HUES48 (cell line): ENCODE results near the gene DHRS7B.

Experiments used
- H3K27ac ChIP-seq: one replicate; pipeline ENCODE4 v1.7.0; 2013; ENCODE audit warnings: low read depth, low read length, inconsistent platforms
- H3K27me3 ChIP-seq: 2 replicates; pipeline ENCODE4 v1.6.1; 2013; ENCODE audit warnings: mild to moderate bottlenecking, low read length; ENCODE audit not compliant: control insufficient read depth, insufficient read depth
- H3K36me3 ChIP-seq: 2 replicates; pipeline ENCODE4 v1.6.1; 2013; ENCODE audit warnings: low read length; ENCODE audit not compliant: control insufficient read depth, insufficient read depth
- H3K4me1 ChIP-seq: 2 replicates; pipeline ENCODE4 v1.6.1; 2013; ENCODE audit warnings: mild to moderate bottlenecking, low read length; ENCODE audit not compliant: control insufficient read depth, insufficient read depth
- H3K4me3 ChIP-seq: 2 replicates; pipeline ENCODE4 v1.5.1; 2013; ENCODE audit warnings: mild to moderate bottlenecking, low read depth, low read length
- H3K9ac ChIP-seq: 2 replicates; pipeline ENCODE4 v1.6.1; 2013; ENCODE audit warnings: mild to moderate bottlenecking, low read depth, low read length, moderate library complexity
- H3K9me3 ChIP-seq: 2 replicates; pipeline ENCODE4 v1.6.1; 2013; ENCODE audit warnings: low read length; ENCODE audit not compliant: control insufficient read depth, insufficient read depth

DHRS7B gene

DNA sequence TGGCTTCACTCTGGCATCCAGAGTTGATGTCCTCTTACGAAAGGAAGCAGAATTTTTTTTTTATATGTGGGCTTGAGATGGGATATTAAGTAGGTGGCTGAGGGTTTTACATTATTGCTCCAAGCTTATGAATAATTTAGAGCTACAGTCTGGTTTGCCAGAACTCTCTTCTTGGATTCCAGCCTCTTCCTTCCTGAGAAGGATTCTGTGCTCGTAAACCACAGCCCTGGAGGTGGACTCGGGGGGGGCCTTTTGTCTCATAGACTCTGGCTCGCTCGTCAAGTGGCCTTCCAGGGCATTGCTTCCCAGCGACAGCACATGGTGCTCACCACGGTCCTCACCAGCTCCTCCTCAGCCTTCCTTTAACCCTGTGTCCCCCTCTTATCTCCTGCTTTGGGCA, 44.0 kb downstream of the DHRS7B start:
- Histone ChIP-seq H3K4me1 (no peaks in the 10 kb centered on the region), H3K4me3 (no peak overlapping the region), H3K27me3 (no peaks in the 10 kb centered on the region), H3K9me3 (no peaks in the 10 kb centered on the region), H3K9ac (no peak overlapping the region), H3K36me3 (peaks cover 15% of the 10 kb centered on the region; the same call in 1 of the 2 replicates), H3K27ac (no peak overlapping the region)

DNA sequence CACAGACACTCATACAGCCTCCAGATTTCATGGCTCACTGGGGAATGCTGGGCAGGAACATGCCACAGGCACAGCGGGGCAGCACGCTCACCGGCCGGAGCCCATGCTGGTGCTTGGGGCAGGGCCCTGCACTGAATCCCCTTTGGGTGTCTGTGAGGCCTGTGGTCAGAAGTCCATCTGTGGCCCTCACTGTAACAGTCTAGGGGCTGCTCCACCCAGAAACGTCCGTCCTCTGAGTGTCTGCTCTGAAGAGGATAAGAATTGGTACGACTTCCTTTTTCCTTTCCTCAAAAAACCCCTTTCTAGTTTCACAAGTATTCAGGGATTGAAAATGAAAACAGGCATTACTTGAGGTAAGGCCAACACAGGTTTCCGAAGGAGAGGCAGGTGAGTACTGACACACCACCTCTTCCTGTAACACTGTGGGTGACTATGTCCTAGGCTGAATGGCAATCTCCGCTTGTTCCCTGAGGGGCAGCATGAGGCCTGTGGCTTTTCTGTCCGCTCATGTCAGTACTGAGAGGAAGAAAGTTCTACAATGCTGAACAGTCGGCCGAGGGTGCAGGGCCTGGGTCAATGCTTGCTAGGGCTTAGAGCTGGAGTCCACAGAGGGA, 44.7 kb downstream of the DHRS7B start:
- Histone ChIP-seq H3K4me1 (no peaks in the 10 kb centered on the region), H3K9me3 (no peaks in the 10 kb centered on the region), H3K4me3 (no peak overlapping the region), H3K27me3 (no peaks in the 10 kb centered on the region), H3K36me3 (peaks cover 15% of the 10 kb centered on the region; the same call in 1 of the 2 replicates), H3K9ac (no peak overlapping the region), H3K27ac (no peak overlapping the region)

DNA sequence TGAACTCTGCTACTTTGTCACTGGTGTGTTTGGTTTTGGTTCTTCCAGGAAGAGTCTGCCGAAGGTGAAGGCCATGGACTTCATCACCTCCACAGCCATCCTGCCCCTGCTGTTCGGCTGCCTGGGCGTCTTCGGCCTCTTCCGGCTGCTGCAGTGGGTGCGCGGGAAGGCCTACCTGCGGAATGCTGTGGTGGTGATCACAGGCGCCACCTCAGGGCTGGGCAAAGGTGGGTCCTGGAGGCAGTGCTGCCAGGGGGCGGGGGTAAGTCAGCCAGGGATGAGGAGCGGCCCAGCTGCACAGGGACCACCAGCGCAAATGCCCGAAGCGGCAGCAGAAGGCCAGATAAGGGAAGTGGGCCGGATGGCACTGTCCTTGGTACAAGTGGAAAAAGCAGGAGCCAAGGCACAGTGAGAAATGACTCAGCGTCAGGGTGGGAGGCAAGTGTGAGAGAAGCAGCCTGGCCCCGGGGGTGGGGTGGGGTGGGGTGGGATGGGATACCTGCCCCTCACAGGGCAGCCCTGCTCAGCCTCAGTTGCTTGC, 45.3 kb downstream of the DHRS7B start:
- Histone ChIP-seq H3K9ac (no peak overlapping the region), H3K4me3 (no peak overlapping the region), H3K27ac (no peak overlapping the region), H3K27me3 (no peaks in the 10 kb centered on the region), H3K4me1 (no peaks in the 10 kb centered on the region), H3K9me3 (no peaks in the 10 kb centered on the region), H3K36me3 (peaks cover 15% of the 10 kb centered on the region; the same call in 1 of the 2 replicates)

DNA sequence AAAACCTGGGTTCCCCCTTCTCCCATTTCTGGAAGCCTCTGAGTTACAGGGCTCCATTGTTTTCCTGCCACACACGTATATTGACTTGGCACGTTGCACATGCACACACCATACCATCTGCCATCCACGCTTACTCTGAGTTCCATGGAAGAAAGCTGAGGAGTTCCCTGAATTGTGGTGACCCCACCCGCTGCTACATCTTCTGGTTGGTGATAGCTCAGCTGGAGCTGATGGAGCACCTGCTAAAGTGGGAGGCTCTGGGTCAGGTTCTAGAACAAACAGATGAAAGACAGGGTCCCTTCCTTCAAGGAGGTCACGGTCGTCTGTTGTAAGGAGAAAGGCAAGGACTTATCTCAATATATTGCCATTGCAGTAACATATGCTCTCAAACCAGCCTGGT, 46.1 kb downstream of the DHRS7B start:
- Histone ChIP-seq H3K9me3 (no peaks in the 10 kb centered on the region), H3K4me1 (no peaks in the 10 kb centered on the region), H3K27ac (no peak overlapping the region), H3K9ac (no peak overlapping the region), H3K27me3 (no peaks in the 10 kb centered on the region), H3K36me3 (peaks cover 15% of the 10 kb centered on the region; the same call in 1 of the 2 replicates), H3K4me3 (no peak overlapping the region)

DNA sequence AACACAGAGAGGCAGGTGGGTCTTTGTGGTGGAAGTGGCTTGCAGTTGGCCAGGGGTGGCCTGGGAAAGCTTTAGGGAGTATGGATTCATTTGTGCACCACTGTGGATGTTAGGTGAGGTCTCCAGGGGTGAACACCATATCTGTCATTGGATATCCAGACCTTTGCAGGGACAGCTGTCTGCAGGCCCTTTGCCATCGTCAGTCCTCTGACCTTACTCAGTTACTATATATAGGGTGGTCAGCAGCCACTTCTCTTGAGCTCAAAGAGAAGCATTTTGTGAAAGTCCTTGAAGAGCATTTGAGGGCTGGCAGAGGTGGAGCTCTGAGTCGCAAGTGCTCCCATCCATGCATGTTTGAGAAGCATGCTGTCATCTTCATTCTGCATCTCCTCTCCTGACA, 46.8 kb downstream of the DHRS7B start:
- Histone ChIP-seq H3K9ac (no peak overlapping the region), H3K9me3 (no peaks in the 10 kb centered on the region), H3K27ac (no peak overlapping the region), H3K27me3 (no peaks in the 10 kb centered on the region), H3K36me3 (peaks cover 15% of the 10 kb centered on the region; the same call in 1 of the 2 replicates), H3K4me3 (no peak overlapping the region), H3K4me1 (no peaks in the 10 kb centered on the region)

DNA sequence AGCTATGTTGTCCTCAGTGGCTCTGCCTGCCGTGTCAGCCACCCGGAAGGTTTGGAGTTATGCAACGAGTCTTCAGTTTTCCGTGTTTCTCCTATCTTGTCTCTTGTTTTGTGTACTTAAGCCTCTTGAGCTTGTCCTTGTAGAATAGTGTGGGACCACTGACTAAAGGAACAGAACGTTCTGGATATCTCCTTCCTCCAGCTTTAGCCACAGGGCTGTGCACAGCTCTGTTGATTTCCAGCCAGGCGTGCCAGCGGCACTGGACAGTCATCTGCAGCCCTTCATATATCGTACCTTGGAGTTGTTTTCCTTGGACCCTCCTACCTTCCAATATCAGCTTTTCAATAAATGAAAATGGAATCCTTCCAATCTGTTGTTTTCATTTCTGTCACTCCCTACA, 47.4 kb downstream of the DHRS7B start:
- peaks cover 15% of the 10 kb centered on the region; the same call in 1 of the 2 replicates for H3K36me3 ChIP-seq
- H3K4me1 ChIP-seq, result no peaks in the 10 kb centered on the region
- H3K9ac ChIP-seq, result no peak overlapping the region

DNA sequence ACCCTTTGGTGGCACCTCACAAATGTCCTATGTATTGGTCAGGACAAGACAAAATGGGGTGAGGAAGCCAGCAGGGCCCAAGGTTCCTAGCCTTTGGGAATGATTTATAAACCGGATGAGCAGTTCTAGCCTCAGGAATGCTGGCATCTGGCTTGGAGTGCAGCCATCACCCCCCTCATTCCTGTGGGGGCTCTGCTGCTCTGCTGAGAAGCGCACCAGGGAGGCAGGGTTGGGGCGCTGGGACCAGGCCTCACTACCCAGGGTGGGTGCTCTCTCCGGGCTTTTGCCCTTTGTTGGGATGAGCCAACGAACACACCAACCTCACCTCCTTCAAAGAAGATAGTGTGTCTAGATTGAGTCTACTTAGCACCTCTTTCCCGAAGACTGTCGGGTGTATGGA, 47.9 kb downstream of the DHRS7B start:
- Histone ChIP-seq H3K9ac (no peak overlapping the region), H3K36me3 (peaks cover 15% of the 10 kb centered on the region; the same call in 1 of the 2 replicates), H3K27me3 (no peaks in the 10 kb centered on the region), H3K27ac (no peak overlapping the region), H3K4me3 (no peak overlapping the region), H3K4me1 (no peaks in the 10 kb centered on the region), H3K9me3 (no peaks in the 10 kb centered on the region)

More for the DNA sequence above, 47.4 kb downstream of the DHRS7B start:
- Histone ChIP-seq H3K9me3 (no peaks in the 10 kb centered on the region), H3K4me3 (no peak overlapping the region), H3K27me3 (no peaks in the 10 kb centered on the region), H3K27ac (no peak overlapping the region)

DNA sequence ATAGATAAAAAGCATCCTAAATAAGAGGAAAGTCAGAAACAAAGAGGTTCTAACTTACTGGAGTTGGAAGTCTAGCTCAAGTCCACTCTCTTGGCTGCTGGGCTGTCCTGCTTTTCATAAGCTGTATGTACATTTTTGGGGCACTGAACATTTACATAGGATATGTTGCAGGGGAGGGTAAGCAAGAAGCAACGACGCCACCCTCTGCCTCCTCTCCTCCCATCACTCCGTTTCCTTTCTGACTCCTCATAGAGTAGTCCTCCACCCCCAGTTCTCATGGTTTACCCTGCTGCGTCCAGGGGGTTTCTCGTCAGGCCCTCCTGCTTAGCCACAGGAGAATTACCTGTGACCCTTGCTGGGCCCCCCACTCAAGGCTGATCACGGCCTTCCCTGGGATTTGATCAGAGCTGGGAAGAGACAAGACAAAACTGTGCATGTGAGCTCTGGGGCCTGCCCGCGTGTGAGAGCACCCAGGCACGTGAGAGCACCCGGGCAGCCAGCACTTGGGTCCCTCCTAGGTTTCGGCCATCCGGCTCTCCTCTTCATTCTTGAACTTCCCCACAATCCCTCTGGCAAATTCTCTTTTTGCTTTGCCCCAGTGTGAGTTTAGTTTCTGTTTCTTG, 50.1 kb downstream of the DHRS7B start:
- Histone ChIP-seq H3K9me3 (no peaks in the 10 kb centered on the region), H3K9ac (no peak overlapping the region), H3K4me3 (no peak overlapping the region), H3K4me1 (no peaks in the 10 kb centered on the region), H3K36me3 (peaks cover 15% of the 10 kb centered on the region; the same call in 1 of the 2 replicates), H3K27ac (no peak overlapping the region), H3K27me3 (no peaks in the 10 kb centered on the region)

DNA sequence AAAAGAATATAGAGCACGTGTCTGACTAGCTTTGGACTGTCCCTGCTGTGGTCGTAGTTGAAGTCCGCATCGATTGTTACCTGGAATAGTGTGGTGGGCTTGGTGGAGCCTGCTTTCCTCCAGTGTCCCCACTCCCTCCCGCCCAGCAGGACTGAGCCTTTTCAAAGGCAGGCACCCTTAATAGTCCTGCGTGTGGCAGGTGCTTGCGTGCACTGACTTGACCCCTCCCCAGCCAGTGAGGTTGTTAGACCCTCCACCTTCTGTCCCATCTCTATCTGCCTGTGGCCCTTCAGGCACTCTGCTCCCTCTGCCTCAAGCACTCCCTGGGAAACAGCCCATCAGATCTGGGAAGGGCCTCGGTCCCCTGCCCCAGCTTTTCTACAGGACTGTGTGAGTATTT, 50.6 kb downstream of the DHRS7B start:
- Histone ChIP-seq H3K27ac (no peak overlapping the region), H3K9me3 (no peaks in the 10 kb centered on the region)

DNA sequence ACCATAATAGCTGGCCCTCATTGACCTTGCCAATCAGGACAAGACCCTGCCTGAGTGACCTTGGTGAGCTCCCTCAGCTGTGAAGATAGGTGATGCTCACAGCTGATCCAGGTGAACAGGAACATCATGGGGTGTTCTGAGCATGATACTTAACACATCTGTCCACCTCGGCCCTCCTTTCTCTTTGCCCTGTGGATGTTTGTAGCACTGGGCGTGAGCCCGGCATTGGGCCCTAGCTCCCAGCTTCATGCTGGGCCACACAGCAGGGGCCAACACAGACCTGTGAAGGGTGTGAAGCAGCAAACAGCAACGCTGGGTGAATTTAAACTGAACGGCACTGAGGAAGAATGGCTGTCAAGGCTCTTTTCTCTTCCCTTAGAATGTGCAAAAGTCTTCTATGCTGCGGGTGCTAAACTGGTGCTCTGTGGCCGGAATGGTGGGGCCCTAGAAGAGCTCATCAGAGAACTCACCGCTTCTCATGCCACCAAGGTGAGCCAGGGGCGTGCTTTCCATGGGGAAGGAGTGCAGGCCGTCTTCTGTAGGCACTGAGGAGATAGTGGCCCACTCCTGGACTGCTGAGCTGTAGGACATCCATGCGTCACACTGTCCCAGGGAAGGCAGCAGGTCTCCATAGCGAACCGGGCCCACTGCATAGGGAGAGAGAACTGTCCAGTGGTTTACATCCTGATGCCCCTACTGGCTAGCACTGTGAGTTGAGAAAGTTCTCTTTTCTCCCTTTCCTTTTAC, 51.3 kb downstream of the DHRS7B start:
- H3K4me3 ChIP-seq, result no peak overlapping the region
- peaks cover 8% of the 10 kb centered on the region; the same call in 1 of the 2 replicates for H3K36me3 ChIP-seq

More for the DNA sequence above, 50.6 kb downstream of the DHRS7B start:
- H3K27me3 ChIP-seq, result no peaks in the 10 kb centered on the region
- H3K9ac ChIP-seq, result no peak overlapping the region
- no peak overlapping the region for H3K4me3 ChIP-seq
- no peaks in the 10 kb centered on the region for H3K4me1 ChIP-seq
- H3K36me3 ChIP-seq, result peaks cover 15% of the 10 kb centered on the region; the same call in 1 of the 2 replicates

DNA sequence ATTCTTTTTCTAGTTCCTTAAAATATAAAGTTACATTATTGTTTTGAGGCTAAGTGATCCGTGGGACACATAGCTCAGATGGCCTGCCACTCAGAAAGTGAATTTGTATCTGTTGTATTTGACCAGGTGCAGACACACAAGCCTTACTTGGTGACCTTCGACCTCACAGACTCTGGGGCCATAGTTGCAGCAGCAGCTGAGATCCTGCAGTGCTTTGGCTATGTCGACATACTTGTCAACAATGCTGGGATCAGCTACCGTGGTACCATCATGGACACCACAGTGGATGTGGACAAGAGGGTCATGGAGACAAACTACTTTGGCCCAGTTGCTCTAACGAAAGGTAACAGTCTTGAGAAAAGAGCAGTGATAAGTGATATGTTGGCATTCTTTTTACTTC, 56.7 kb downstream of the DHRS7B start:
- Histone ChIP-seq H3K27ac (no peak overlapping the region), H3K9me3 (no peaks in the 10 kb centered on the region), H3K4me3 (no peak overlapping the region), H3K27me3 (no peaks in the 10 kb centered on the region), H3K4me1 (no peaks in the 10 kb centered on the region), H3K9ac (no peak overlapping the region), H3K36me3 (peaks cover 23% of the 10 kb centered on the region)

More for the DNA sequence above, 51.3 kb downstream of the DHRS7B start:
- Histone ChIP-seq H3K27ac (no peak overlapping the region), H3K9ac (no peak overlapping the region), H3K4me1 (no peaks in the 10 kb centered on the region), H3K9me3 (no peaks in the 10 kb centered on the region), H3K27me3 (no peaks in the 10 kb centered on the region)
